ENCODE measurements around the gene NADK.
"Not testable (repeated sequence)": the region's sequence is repeated elsewhere in the genome, so short reads cannot be mapped to it uniquely, and the experiment has no call there.

The NADK gene

GRCh38 chr1:1763657-1764621, 14.3 kb downstream of the NADK start:
- no peak for DNase-seq

DNA sequence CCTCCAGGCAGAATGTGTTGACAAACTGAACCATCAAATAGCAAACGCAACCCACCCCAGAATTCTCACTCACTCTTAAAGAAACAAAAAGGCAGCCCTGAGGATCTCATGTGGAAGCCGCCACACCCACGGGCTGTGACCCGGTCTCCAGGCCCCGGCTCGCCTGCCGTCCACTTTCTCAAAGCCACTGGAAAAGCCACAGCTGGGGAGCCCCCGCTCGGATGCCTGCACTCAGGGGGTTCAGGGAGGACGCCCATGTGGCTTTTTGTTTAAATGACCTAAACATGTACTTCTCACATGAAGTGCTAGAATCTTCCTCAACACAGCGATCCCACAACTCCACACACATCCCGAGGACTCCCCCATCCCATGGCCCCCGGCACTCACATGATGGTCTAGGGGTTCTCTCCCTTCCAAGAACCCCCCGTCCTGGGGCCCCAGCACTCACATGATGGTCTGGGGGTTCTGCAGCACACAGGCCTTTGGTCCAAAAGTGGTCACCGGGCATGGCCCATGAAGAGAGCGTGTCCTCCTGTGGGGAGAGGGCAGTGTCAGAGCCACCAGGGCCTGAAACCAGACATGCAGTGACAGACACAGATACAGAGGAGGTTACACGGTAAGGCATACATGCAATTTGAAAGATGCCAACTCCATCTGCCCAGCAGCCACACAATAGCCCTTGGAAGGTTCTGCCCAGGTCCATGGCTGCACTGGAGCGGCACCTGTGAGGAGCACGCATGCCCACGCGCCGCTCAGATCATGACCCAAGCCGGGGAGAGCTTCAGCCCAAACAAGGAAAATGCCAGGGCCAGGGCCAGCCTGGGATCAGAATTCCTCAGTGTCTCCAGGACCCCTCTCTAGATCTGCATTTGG, 16.5 kb downstream of the NADK start:
- DNase-seq = no peak

- DNase-seq = no peak
Observed at GRCh38 chr1:1760715-1761114, 17.6 kb downstream of the NADK start.

DNA sequence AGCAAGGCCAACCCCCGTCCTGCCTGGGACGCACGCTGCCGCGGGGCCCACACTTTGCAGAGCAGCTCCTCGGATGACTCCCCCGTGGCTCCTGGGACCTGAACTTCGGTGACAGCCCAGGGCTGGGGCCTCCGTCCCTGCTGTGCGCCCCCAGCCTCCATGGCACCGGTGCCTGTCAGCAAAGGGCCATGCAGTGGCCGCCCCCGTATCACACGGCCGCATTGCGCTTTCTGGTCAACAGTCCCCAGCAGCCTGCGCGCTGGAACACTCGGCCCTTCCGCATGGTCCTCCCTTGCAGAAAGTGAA, 18.0 kb downstream of the NADK start:
- no peak for DNase-seq

DNA sequence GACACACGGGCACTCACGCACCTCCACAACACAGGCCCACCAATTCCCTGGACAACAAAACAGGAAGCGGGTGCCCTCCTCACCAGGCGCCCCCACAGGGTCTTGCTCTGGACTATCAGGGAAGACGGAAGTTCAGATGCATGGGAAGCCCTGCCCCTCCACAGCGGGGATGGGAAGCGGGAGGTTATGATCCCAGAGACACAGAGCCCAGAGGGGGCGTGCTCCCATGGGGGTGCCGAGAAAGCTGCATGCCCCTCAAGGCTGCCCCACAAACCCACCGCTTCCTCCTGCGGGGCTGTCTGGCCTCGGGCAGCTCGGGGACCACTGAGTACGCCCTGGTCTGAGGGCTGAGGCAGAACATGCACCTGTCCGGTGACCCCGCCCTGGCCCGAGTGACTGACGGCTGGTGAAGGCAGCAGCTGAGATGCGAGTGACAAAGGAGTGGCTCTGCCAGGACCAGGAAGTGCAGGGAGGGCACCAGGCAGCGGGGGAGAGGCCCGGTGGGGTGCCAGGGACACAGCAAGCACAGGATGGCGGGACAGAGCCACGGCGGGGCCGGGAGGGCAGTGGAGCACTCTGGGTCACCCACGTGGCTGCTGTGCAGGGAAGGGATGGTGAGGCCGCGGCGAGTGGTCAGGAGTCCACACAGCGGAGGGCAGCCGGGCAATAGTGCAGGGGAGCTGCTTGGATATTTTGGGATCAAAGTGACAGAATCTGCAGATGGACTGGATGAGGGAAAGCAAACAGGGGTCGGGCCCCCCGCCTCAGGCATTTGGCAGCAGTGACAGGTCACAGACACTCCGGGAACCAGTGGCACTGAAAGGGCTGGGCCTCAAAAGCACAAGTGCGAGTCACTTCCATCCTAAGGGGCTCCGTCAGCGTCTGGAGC, 18.6 kb downstream of the NADK start:
- no peak for DNase-seq

GRCh38 chr1:1758692-1759455, 19.4 kb downstream of the NADK start:
- DNase-seq = no peak

- no peak for DNase-seq
Observed at GRCh38 chr1:1758059-1758621, 20.1 kb downstream of the NADK start.

DNA sequence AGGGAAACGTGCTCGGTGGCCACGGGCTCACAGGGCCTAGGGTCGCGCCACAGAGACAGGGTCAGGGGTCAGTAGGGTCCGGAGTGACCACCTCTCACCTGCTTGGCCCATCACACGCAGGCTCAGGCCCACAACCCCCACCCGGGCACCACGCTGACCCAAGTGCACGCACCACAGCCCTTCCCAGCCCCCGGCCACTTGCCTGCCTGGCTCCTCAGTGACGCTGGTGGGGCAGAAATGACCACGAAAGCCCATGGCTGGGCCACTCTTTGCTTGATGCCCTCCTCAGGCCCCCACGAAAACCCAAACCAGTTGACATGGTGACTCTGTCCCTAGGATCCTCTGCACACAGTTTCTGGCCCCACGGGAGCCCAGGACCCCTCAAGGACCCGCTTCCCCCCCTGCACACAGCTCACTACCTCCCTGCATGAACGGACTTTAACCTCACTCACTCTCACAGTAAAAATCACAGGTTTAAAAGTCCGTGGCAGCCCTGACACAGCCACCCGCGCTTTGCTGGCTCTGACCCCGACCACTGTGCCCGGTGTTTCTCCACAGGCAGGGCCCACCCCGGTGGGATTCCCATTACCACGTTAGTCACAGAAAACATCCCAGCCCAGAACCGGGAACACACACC, 20.7 kb downstream of the NADK start:
- no peak for DNase-seq

- DNase-seq = no peak
Observed at GRCh38 chr1:1756661-1757421, 21.4 kb downstream of the NADK start.

DNA sequence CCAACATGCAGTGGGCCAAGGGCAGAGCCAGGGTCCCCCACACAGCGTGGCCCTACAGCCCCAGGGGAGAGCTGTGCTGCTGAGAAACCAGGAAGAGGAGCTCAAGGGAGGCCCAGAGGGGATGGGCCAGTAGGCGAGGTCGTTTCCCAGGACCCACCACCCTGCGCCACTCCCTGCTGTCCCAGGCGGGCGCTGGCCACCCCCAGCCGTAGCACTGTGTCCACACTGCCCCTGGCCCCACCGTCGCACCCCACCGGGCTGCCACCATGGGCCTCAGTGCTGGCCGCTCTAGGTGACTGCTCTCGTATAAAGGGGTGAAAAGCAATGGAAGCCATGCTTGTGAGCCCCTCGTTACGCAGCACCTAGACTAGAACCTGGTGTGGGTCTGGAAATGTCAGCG, 22.4 kb downstream of the NADK start:
- no peak for DNase-seq

GRCh38 chr1:1755426-1755825, 22.8 kb downstream of the NADK start:
- no peak for DNase-seq

DNA sequence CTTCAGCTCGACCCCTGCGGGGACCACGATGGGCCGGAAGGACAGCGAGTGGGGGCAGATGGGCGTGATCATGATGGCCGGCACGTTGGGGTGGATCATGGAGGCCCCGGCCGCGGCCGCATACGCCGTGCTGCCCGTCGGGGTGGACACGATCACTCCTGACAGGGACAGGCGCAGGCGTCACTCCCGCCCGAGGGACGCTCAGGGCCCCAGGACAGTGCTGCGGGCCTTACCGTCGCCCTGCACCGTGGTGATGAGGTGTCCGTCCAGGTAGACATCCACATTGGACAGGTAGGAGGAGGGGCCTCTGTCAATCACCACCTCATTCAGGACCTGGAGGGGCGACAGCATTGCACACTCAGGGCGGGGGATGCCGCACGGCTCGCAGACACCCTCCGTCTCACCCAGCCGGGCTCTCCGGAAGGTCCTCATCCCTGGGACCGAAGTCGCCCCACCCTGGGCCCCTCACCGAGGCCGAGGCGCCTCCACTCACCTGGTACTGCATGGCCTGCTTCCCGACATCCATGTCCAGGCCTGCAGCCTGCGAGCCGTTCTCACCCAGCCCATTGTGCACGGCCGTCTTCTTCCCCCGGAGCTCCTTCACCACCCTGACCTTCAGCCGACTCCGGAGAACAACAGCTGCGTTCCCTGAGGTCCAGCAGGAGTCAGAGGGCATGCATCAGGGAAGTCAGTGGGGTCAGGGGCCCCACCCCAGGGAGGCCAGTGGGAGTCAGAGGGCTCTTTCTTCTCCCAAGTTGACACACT, 24.0 kb downstream of the NADK start:
- no peak for DNase-seq

- DNase-seq = no peak
Observed at GRCh38 chr1:1753607-1754005, 24.7 kb downstream of the NADK start.

DNA sequence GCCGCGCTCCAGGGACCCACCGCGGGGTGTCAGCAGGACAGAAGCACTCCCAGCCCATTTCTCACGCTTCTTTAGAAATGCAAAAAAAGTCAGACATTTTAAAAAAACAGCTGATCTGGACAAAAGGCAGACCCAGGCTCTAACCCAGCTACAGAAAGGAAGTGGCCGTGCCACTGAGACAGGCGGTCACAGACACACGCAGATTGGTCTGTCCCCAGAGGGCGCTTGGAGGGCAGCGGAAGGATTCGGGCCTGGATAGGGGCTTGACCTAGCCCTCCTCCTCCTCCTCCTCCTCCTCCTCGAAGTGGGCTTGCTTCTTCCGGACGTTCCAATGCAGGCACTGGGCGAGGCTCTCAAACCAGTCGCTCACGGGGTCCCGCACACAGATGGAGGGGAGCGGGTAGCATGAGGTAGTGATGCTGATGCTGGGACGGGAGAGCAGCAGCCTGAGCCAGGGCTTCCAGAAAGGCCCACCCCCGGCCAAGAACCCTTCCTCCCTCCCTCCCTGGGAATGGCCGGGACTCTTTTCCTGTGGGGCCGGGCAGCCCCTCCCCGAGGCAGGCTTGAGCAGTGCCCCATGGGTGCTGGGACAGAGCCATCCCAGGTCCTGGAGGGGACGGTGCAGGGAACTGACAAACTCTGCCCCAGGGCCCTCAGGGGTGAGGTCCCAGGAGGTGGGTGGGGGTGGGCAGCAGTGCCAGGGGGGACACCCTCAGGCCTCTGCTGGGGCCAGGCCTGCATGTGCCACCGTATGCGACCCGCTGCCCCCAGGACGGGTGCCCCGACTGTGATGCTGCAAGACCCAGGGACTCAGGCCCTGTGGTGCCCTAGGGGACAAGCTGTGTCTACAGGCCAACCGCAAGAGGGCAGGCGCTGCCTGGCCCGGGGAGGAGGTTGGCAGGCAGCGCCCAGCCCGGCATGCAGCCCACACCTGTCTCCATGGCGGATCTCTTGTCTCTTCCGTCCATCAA, 25.3 kb downstream of the NADK start:
- no peak for DNase-seq

GRCh38 chr1:1752190-1752589, 26.1 kb downstream of the NADK start:
- DNase-seq = no peak

DNA sequence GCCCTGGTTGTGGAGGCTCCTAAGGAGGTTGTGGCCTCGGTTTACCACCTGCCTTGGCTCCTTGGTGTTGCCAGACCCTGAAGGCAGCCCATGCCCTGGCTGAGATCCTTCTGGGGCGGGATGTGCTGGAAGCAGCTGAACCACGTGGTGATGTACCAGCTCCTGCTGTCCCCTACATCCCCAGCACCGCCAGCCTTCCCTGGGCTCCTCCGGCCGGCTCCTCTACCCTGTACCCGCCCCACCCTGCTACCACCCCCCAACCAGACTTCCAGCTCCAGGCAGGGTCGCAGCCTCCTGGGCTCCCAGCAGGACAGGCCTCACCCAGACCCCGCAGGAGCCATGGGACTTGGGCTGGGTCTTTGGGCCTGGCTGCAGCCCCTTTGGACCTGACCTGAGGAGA, 28.3 kb downstream of the NADK start:
- not testable (repeated sequence) for DNase-seq

GRCh38 chr1:1748686-1749321, 29.5 kb downstream of the NADK start:
- no peak for DNase-seq

- DNase-seq = not testable (repeated sequence)
Observed at GRCh38 chr1:1746566-1746909, 31.7 kb downstream of the NADK start.

Data from activated CD4-positive, alpha-beta T cell treated with anti-CD3 and anti-CD28 coated beads, Interleukin-2, Interleukin-6, amounts not matched to agents 100 ng/mL and 50 ng/mL, durations not matched to agents 16 hours and 8 hours (primary cell).